Prostate gland (tissue), 2 donors: ENCODE data around the gene TMEM181. TPM values are rescaled to one million over a fixed set of nuclear protein-coding genes. Genes with fewer than 3 reads are reported as not detected.

Source experiments
- DNase-seq: peaks from one replicate; pipeline ENCODE4 v3.0.0-alpha.2; 2019; ENCODE audit warnings: low spot score
- H3K27ac ChIP-seq, 2 donors: fragments of 200-600 bp; sonication (generic); 2 replicates each; pipeline ENCODE4 v1.5.1; 2017 to 2019
- H3K27me3 ChIP-seq: fragments of 200-600 bp; sonication (generic); replicated peaks from 2 replicates; pipeline ENCODE4 v1.5.1; 2019; ENCODE audit not compliant: insufficient read depth
- H3K36me3 ChIP-seq, 2 donors: fragments of 200-600 bp; sonication (generic); 1 replicate in 1 of 2; 2 replicates in 1 of 2; pipeline versions ENCODE4 v1.5.1 to v1.8.1; 2017 to 2019
- H3K4me1 ChIP-seq: fragments of 200-600 bp; sonication (generic); replicated peaks from 2 replicates; pipeline ENCODE4 v1.5.1; 2019
- H3K4me3 ChIP-seq, 2 donors: fragments of 200-600 bp; sonication (generic); 2 replicates each; pipeline ENCODE4 v1.5.1; 2017 to 2019
- H3K9me3 ChIP-seq: fragments of 200-600 bp; sonication (generic); 2 replicates; pipeline ENCODE4 v1.5.1; 2017
- CTCF ChIP-seq, 4 experiments: fragments of 200-600 bp in 2 of 4; fragments of 450-650 bp in 2 of 4; sonication (generic) in 2 of 4; IDR thresholded peaks; 1 replicate in 3 of 4; 2 replicates in 1 of 4; pipeline ENCODE4 v1.5.1; 2016 to 2019; ENCODE audit warnings: antibody characterized with exemption in 4 of 4, mild to moderate bottlenecking in 2 of 4, moderate library complexity in 2 of 4
- POLR2A ChIP-seq: fragments of 450-650 bp; IDR thresholded peaks from one replicate; pipeline ENCODE4 v1.6.1; 2016; ENCODE audit warnings: antibody characterized with exemption, mild to moderate bottlenecking
- POLR2AphosphoS5 ChIP-seq: sonication (generic); formaldehyde crosslinking; IDR thresholded peaks from one replicate; pipeline ENCODE4 v1.6.1; 2017; ENCODE audit warnings: antibody characterized with exemption
- WGBS: methylation state at CpG from one replicate; pipeline ENCODE4 v1.1.5; 2018; 5-methylcytosine and 5-hydroxymethylcytosine counted together
- intact Hi-C: fragments of 100-400 bp; cut with DNase I; formaldehyde crosslinking; loops from one replicate; pipeline ENCODE4 v1.14.2; 2022
- total RNA-seq, 2 donors: library from RNA; depleted of rRNA; stranded (reverse); fragments of >200 nt; gene quantifications; one replicate each; pipeline ENCODE4 v1.1.0, GENCODE V29; 2016

TMEM181 gene
- total RNA-seq, 2 donors from 2014 or later = 26.0 to 67.9 TPM

GRCh38 chr6:158596861-158597260 lies 37.0 kb downstream of the TMEM181 start:
- intact Hi-C loops = no loop called here
- TF ChIP-seq POLR2AphosphoS5 = no peak
- TF ChIP-seq CTCF (IDR thresholded peaks at IDR 0.05) = no peak
- no peak for TF ChIP-seq POLR2A
- no peaks in the 10 kb centered on the region for H3K27me3 ChIP-seq
- H3K4me3 ChIP-seq = no peak overlapping the region
- H3K9me3 ChIP-seq = no peaks in the 10 kb centered on the region
- no peaks in the 10 kb centered on the region for H3K4me1 ChIP-seq
- no peak overlapping the region for H3K27ac ChIP-seq
- peaks cover 0 to 10% of the 10 kb centered on the region in 2 donors for H3K36me3 ChIP-seq
- DNase-seq = no peak
- WGBS = 77% methylated on average over 6 of the region's 6 CpGs

DNA sequence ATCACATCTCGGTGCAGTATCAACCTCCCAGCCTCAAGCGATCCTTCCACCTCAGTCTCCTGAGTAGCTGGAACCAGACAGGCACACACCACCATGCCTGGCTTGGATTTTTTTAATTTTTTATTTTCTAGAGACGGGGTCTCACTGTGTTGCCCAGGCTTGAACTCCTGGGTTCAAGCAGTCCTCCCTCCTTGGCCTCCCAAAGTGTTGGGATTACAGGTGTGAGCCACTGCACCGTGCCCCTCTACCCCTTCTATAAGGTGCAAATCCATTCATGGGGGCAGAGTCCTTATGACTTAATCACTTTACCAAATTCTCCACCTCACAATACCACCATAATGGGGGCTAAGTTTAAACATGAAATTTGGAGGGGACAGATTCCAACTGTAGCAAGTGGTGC lies 37.7 kb downstream of the TMEM181 start:
- no peaks in the 10 kb centered on the region for H3K27me3 ChIP-seq
- H3K4me3 ChIP-seq = no peak overlapping the region
- 97% methylated on average over 4 of the region's 4 CpGs for WGBS
- H3K27ac ChIP-seq = no peak overlapping the region
- intact Hi-C loops = no loop called here
- H3K4me1 ChIP-seq = no peaks in the 10 kb centered on the region
- peaks cover 0 to 10% of the 10 kb centered on the region in 2 donors for H3K36me3 ChIP-seq
- DNase-seq = no peak
- H3K9me3 ChIP-seq = no peaks in the 10 kb centered on the region
- no peak for TF ChIP-seq POLR2A
- no peak for TF ChIP-seq CTCF (IDR thresholded peaks at IDR 0.05)
- TF ChIP-seq POLR2AphosphoS5 = no peak

DNA sequence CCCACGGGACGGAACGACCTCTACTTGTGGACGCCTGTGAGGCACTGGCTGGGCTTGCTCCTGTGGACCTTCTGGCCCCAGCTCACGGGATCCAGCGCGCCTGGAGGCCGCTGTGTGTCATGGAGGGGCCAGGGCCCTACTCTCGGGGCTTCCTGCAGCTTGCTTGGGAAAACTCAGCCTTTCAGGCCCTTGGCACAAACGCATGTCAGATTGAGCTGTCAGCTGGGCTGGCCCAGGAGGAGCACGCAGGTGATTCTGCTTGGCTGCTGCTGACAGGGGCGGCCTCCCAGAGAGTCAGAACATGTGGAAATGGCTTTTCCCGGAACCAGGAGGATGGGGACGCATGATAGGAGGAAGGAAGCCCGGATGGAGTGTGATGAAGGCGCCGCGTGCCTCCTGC lies 39.7 kb downstream of the TMEM181 start:
- no peaks in the 10 kb centered on the region for H3K4me1 ChIP-seq
- peaks cover 0 to 10% of the 10 kb centered on the region in 2 donors for H3K36me3 ChIP-seq
- no peak overlapping the region for H3K27ac ChIP-seq
- intact Hi-C loops = loop anchor here (10.0 kb wide), 1 partner anchor 85 kb away; no protein-coding TSS in a partner anchor
- no peaks in the 10 kb centered on the region for H3K9me3 ChIP-seq
- TF ChIP-seq POLR2AphosphoS5 (no peak), POLR2A (no peak)
- H3K27me3 ChIP-seq = no peaks in the 10 kb centered on the region
- WGBS = 85% methylated on average over 18 of the region's 18 CpGs
- DNase-seq = no peak
- no peak overlapping the region for H3K4me3 ChIP-seq

- no peak overlapping the region for H3K4me3 ChIP-seq
- no peaks in the 10 kb centered on the region for H3K27me3 ChIP-seq
- no peaks in the 10 kb centered on the region for H3K4me1 ChIP-seq
- WGBS = 74% methylated on average over 15 of the region's 15 CpGs
- DNase-seq = no peak
- no peaks in the 10 kb centered on the region for H3K9me3 ChIP-seq
- H3K27ac ChIP-seq = no peak overlapping the region
- no peak for TF ChIP-seq POLR2A
- no peak for TF ChIP-seq POLR2AphosphoS5
- no peak for TF ChIP-seq CTCF (IDR thresholded peaks at IDR 0.05)
- intact Hi-C loops = loop anchor here (10.0 kb wide), 1 partner anchor 89 kb away; no protein-coding TSS in a partner anchor
- peaks cover 0 to 10% of the 10 kb centered on the region in 2 donors for H3K36me3 ChIP-seq
Observed at GRCh38 chr6:158603261-158604047, 43.6 kb downstream of the TMEM181 start.

DNA sequence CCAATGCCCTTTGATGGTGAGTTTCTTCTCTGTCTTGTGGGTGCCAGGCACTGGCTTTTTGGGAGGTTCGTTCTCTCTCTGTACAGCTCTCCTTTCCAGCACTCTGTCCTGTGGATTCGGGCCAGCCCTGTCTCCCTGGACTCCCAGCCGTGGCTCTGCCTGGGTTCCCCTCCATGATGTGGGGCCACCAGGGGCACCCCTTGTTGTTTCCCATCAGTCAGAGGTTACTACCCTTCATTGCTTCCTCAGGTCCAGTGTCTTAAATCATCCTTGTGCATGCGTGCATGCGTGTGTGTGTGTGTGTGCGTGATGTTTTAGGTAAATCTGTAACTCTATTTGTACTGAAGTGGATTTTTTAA lies 44.1 kb downstream of the TMEM181 start:
- Histone ChIP-seq H3K27ac (no peak overlapping the region), H3K27me3 (no peaks in the 10 kb centered on the region), H3K4me1 (no peaks in the 10 kb centered on the region), H3K9me3 (no peaks in the 10 kb centered on the region), H3K36me3 (peaks cover 0 to 10% of the 10 kb centered on the region in 2 donors), H3K4me3 (no peak overlapping the region)
- intact Hi-C loops = loop anchor here (10.0 kb wide), 1 partner anchor 89 kb away; no protein-coding TSS in a partner anchor
- WGBS = 80% methylated on average over 6 of the region's 6 CpGs
- DNase-seq = no peak
- TF ChIP-seq POLR2A = no peak
- no peak for TF ChIP-seq CTCF (IDR thresholded peaks at IDR 0.05)
- TF ChIP-seq POLR2AphosphoS5 = no peak
